GM12878 (cell line): Measurements from ENCODE around the gene TMEM45B. TPM values are rescaled to one million over a fixed set of nuclear protein-coding genes. Genes with fewer than 3 reads are reported as not detected.

ENCODE experiments used
- ATAC-seq: fragments of 200-7000 bp; cut with Tn5 transposase; 3 replicates; pipeline ENCODE4 v1.9.1; 2020; ENCODE audit warnings: mild to moderate bottlenecking, moderate library complexity
- BruUV-seq: library from RNA; stranded (reverse); fragments of 400-500 nt; replicated peaks from 2 replicates; lab custom pipeline; 2021; lab: Mats Ljungman, UMichigan
- CTCF ChIA-PET: fragments of 300-600 bp; sonication (Branson Sonifier 250); formaldehyde crosslinking; extraction: SDS; loops from one replicate; lab custom pipeline; 2021; ENCODE audit warnings: inconsistent platforms; lab: Yijun Ruan, JAX
- POLR2A ChIA-PET: fragments of 350-600 bp; formaldehyde crosslinking; extraction: SDS; loops from one replicate; lab custom pipeline; 2021; ENCODE audit warnings: inconsistent platforms; lab: Charles Lee
- RAD21 ChIA-PET: fragments of 300-600 bp; sonication (Branson Sonifier 250); formaldehyde crosslinking; loops from one replicate; lab custom pipeline; 2023; ENCODE audit warnings: antibody characterized with exemption; ENCODE audit not compliant: unreplicated experiment; lab: Charles Lee
- SMC1A ChIA-PET: fragments of 300-600 bp; sonication (Branson Sonifier 250); formaldehyde crosslinking; loops from one replicate; lab custom pipeline; 2023; ENCODE audit not compliant: unreplicated experiment, uncharacterized antibody; lab: Charles Lee
- DNase-seq: peaks from one replicate; pipeline ENCODE4 v3.0.0-alpha.2; 2011; ENCODE audit warnings: low read depth, low spot score
- FAIRE-seq: peaks from 3 replicates; lab custom pipeline; 2011; peaks lifted over from hg19 to GRCh38; lab: Jason Lieb, UNC
- H2AFZ ChIP-seq: 2 replicates; pipeline ENCODE4 v1.6.0; 2011; ENCODE audit warnings: low read depth, low read length, control low read depth; ENCODE audit not compliant: control insufficient read depth
- H3K27ac ChIP-seq: 2 replicates; pipeline ENCODE4 v1.5.1; 2011; ENCODE audit warnings: control low read depth; ENCODE audit not compliant: control insufficient read depth, insufficient read depth
- H3K27me3 ChIP-seq, 2 experiments: replicated peaks in 1 of 2; 2 replicates each; pipeline versions ENCODE4 v1.6.0 to v1.6.1; 2011; ENCODE audit warnings: low read length in 1 of 2; ENCODE audit not compliant: control insufficient read depth in 2 of 2, insufficient read depth in 2 of 2
- H3K36me3 ChIP-seq, 2 experiments: 2 replicates each; pipeline ENCODE4 v1.5.1; 2011; ENCODE audit warnings: low read length in 1 of 2; ENCODE audit not compliant: control insufficient read depth in 2 of 2, insufficient read depth in 2 of 2
- H3K4me1 ChIP-seq: 2 replicates; pipeline ENCODE4 v1.6.1; 2011; ENCODE audit warnings: mild to moderate bottlenecking, low read length, moderate library complexity, mixed read lengths; ENCODE audit not compliant: control insufficient read depth, insufficient read depth
- H3K4me2 ChIP-seq: 2 replicates; pipeline ENCODE4 v1.6.0; 2011; ENCODE audit warnings: control low read depth; ENCODE audit not compliant: control insufficient read depth, insufficient read depth
- H3K4me3 ChIP-seq: fragments of 200-600 bp; sonication (generic); 2 replicates; pipeline ENCODE4 v1.5.1; 2016
- H3K79me2 ChIP-seq: 2 replicates; pipeline ENCODE4 v1.6.0; 2011; ENCODE audit warnings: low read length; ENCODE audit not compliant: control insufficient read depth, insufficient read depth
- H3K9ac ChIP-seq: 2 replicates; pipeline ENCODE4 v1.8.0; 2011; ENCODE audit warnings: low read length, control low read depth, mixed read lengths; ENCODE audit not compliant: control insufficient read depth, insufficient read depth
- H3K9me3 ChIP-seq: replicated peaks from 3 replicates; pipeline ENCODE4 v1.5.1; 2011; ENCODE audit warnings: mild to moderate bottlenecking, low read length; ENCODE audit not compliant: control insufficient read depth, insufficient read depth
- H4K20me1 ChIP-seq: 2 replicates; pipeline ENCODE4 v1.6.0; 2011; ENCODE audit not compliant: control insufficient read depth, insufficient read depth
- ELK1 ChIP-seq: IDR thresholded peaks from 2 replicates; pipeline ENCODE4 v1.6.1; 2012; ENCODE audit warnings: low read depth, low read length, improper control_type of control experiment
- EP300 ChIP-seq, 2 experiments: fragments of 150-350 bp in 1 of 2; IDR thresholded peaks; 2 replicates each; pipeline ENCODE4 v1.6.1; 2011 to 2012; ENCODE audit warnings: low read depth in 2 of 2, low read length in 2 of 2, borderline replicate concordance in 1 of 2, improper control_type of control experiment in 1 of 2, inconsistent platforms in 1 of 2; ENCODE audit not compliant: control insufficient read depth in 1 of 2
- ETV6 ChIP-seq, 2 experiments: fragments of 450-650 bp in 1 of 2; IDR thresholded peaks in 1 of 2; conservative IDR thresholded peaks in 1 of 2; 2 replicates each; pipeline ENCODE4 v1.6.1; 2014; ENCODE audit warnings: antibody characterized with exemption in 1 of 2, borderline replicate concordance in 1 of 2, low read depth in 1 of 2, mild to moderate bottlenecking in 1 of 2, moderate library complexity in 1 of 2
- FOS ChIP-seq: IDR thresholded peaks from 3 replicates; pipeline ENCODE4 v1.6.1; 2011; ENCODE audit warnings: borderline replicate concordance; ENCODE audit not compliant: insufficient read length; ENCODE audit errors: extremely low read depth
- FOXM1 ChIP-seq: IDR thresholded peaks from 2 replicates; pipeline ENCODE4 v1.6.1; 2012; ENCODE audit warnings: low read depth, mild to moderate bottlenecking, inconsistent platforms, low read length, moderate library complexity
- HDAC6 ChIP-seq: fragments of 200-600 bp; sonication (generic); IDR thresholded peaks from one replicate; pipeline ENCODE4 v1.8.0; 2017; ENCODE audit warnings: antibody characterized with exemption; ENCODE audit not compliant: unreplicated experiment
- HSF1 ChIP-seq: fragments of 150-350 bp; IDR thresholded peaks from 2 replicates; pipeline ENCODE4 v1.6.1; 2014; ENCODE audit warnings: mild to moderate bottlenecking, low read depth, low read length
- KAT2A ChIP-seq: conservative IDR thresholded peaks from 2 replicates; pipeline ENCODE4 v1.6.1; 2011; ENCODE audit warnings: low read depth, low read length; ENCODE audit not compliant: control insufficient read depth
- NR2F1 ChIP-seq: fragments of 450-650 bp; conservative IDR thresholded peaks from 2 replicates; pipeline ENCODE4 v1.6.1; 2017; ENCODE audit warnings: mild to moderate bottlenecking
- PAX8 ChIP-seq: fragments of 450-650 bp; IDR thresholded peaks from 2 replicates; pipeline ENCODE4 v1.6.1; 2017; ENCODE audit warnings: mild to moderate bottlenecking, moderate library complexity
- POLR2AphosphoS5 ChIP-seq: IDR thresholded peaks from 2 replicates; pipeline ENCODE4 v1.6.1; 2011; ENCODE audit warnings: mild to moderate bottlenecking, low read length, inconsistent platforms
- POU2F2 ChIP-seq: IDR thresholded peaks from 3 replicates; pipeline ENCODE4 v1.6.1; 2011; ENCODE audit warnings: low read depth, mild to moderate bottlenecking, low read length, borderline replicate concordance
- RBBP5 ChIP-seq: fragments of 200-600 bp; sonication (generic); conservative IDR thresholded peaks from 2 replicates; pipeline ENCODE4 v1.6.1; 2016
- SIN3A ChIP-seq: IDR thresholded peaks from 2 replicates; pipeline ENCODE4 v1.6.1; 2012; ENCODE audit warnings: low read depth, low read length, improper control_type of control experiment
- WRNIP1 ChIP-seq: IDR thresholded peaks from 2 replicates; pipeline ENCODE4 v1.6.1; 2011; ENCODE audit warnings: low read depth, low read length, improper control_type of control experiment, borderline replicate concordance
- in situ Hi-C: fragments of 300-500 bp; cut with MboI; formaldehyde crosslinking; loops from 9 replicates; pipeline ENCODE4 v1.14.3; 2018; ENCODE audit warnings: mixed read lengths
- intact Hi-C: fragments of 100-400 bp; cut with micrococcal nuclease; formaldehyde crosslinking; loops from one replicate; pipeline ENCODE4 v1.14.2; 2022; ENCODE audit not compliant: unreplicated experiment
- polyA plus RNA-seq, 11 experiments: library from polyadenylated mRNA; depleted of rRNA in 4 of 11; unstranded in 6 of 11; stranded (reverse) in 5 of 11; fragments of >200 nt; fragmentation: Nextera tagmentation in 4 of 11; fragmentation: Illumina TruSeq in 1 of 11; extraction: Ambion mirVana in 4 of 11; extraction: Trizol in 1 of 11; gene quantifications; 1 replicate in 1 of 11; 2 replicates in 10 of 11; pipeline versions ENCODE4 v1.2.1 to v1.2.3, GENCODE V29; 2011 to 2016; ENCODE audit warnings: inconsistent platforms in 2 of 11, missing spikeins in 2 of 11, low read depth in 1 of 11
- total RNA-seq, 4 experiments: library from RNA; depleted of rRNA in 3 of 4; stranded (reverse); fragments of >200 nt in 3 of 4; fragmentation: Illumina TruSeq in 1 of 4; extraction: Trizol in 1 of 4; gene quantifications; 2 replicates each; pipeline versions ENCODE4 v1.2.1 to v1.2.3, GENCODE V29; 2013 to 2021

Gene TMEM45B
- total and polyA plus RNA-seq, 10 of the 15 experiments (the other 5 are each of a cell fraction or from before 2014, with no cell fraction given): 0.05 to 0.13 TPM; not detected in 8

GRCh38 chr11:129800655-129801054, 15.0 kb upstream of the TMEM45B start:
- ATAC-seq (no peak), FAIRE-seq (no peak), DNase-seq (no peak)
- TF ChIP-seq FOS: no peak
- TF ChIP-seq EP300 (IDR thresholded peaks at IDR 0.05; ENCODE audit: borderline replicate concordance in 1 of 2, control insufficient read depth in 1 of 2, low read depth in 2 of 2, low read length in 2 of 2): no peak
- no peak for TF ChIP-seq POLR2AphosphoS5
- no peak for TF ChIP-seq NR2F1
- no peak for TF ChIP-seq FOXM1
- no peak for TF ChIP-seq POU2F2
- TF ChIP-seq HDAC6: no peak
- no peak for TF ChIP-seq HSF1
- no peak for TF ChIP-seq SIN3A
- no peak for TF ChIP-seq ELK1
- no peak for TF ChIP-seq PAX8
- TF ChIP-seq WRNIP1: no peak
- no peak for TF ChIP-seq RBBP5
- no peak for TF ChIP-seq KAT2A
- TF ChIP-seq ETV6 (conservative IDR thresholded peaks at IDR 0.05 in 1 of 2, IDR thresholded peaks at IDR 0.05 in 1 of 2; ENCODE audit: borderline replicate concordance in 1 of 2, low read depth in 1 of 2): no peak
- Histone ChIP-seq H2AFZ (no peak overlapping the region), H4K20me1 (no peaks in the 10 kb centered on the region), H3K79me2 (no peaks in the 10 kb centered on the region), H3K27me3 (no peaks in the 10 kb centered on the region), H3K9ac (no peak overlapping the region), H3K36me3 (no peaks in the 10 kb centered on the region), H3K4me1 (no peaks in the 10 kb centered on the region), H3K9me3 (no peaks in the 10 kb centered on the region), H3K4me2 (no peak overlapping the region), H3K27ac (no peak overlapping the region), H3K4me3 (no peak overlapping the region)
- BruUV-seq: no TSS peak
- ChIA-PET RAD21 (no interaction called here), POLR2A (no interaction called here), SMC1A (no interaction called here), CTCF (no interaction called here)
- in situ Hi-C loops (no loop called here), intact Hi-C loops (no loop called here)
